Naive B cell (primary cell): Measurements from ENCODE around the gene TMEM186. TPM values are rescaled to one million over a fixed set of nuclear protein-coding genes. Genes with fewer than 3 reads are reported as not detected.

Experiments
- ATAC-seq, 2 donors: fragments of 150-1000 bp; cut with Tn5 transposase; 2 replicates each; pipeline ENCODE4 v1.10.0; 2021; ENCODE audit warnings: low read depth in 2 of 2, mild to moderate bottlenecking in 2 of 2, moderate library complexity in 2 of 2
- DNase-seq: peaks from one replicate; pipeline ENCODE4 v3.0.0; 2022
- H3K27ac Mint-ChIP-seq, 6 donors: one replicate each; pipeline ENCODE4 v1.8.0; 2020 to 2022; ENCODE audit warnings: mild to moderate bottlenecking in 6 of 6, mixed read lengths in 6 of 6, moderate library complexity in 5 of 6, inconsistent platforms in 2 of 6
- H3K27me3 Mint-ChIP-seq, 3 donors: one replicate each; pipeline ENCODE4 v1.8.0; 2021 to 2022; ENCODE audit warnings: mixed read lengths in 3 of 3, mild to moderate bottlenecking in 1 of 3
- H3K36me3 Mint-ChIP-seq, 2 donors: one replicate each; pipeline ENCODE4 v1.8.0; 2020 to 2022; ENCODE audit warnings: mixed read lengths in 2 of 2, inconsistent platforms in 1 of 2, mild to moderate bottlenecking in 1 of 2
- H3K4me1 Mint-ChIP-seq, 3 donors: one replicate each; pipeline ENCODE4 v1.8.0; 2020 to 2022; ENCODE audit warnings: mixed read lengths in 3 of 3, inconsistent platforms in 1 of 3, mild to moderate bottlenecking in 1 of 3, moderate library complexity in 1 of 3
- H3K4me3 Mint-ChIP-seq, 8 donors: one replicate each; pipeline ENCODE4 v1.8.0; 2020 to 2022; ENCODE audit warnings: mild to moderate bottlenecking in 8 of 8, mixed read lengths in 8 of 8, moderate library complexity in 8 of 8, inconsistent platforms in 2 of 8
- H3K9me3 Mint-ChIP-seq, 7 donors: one replicate each; pipeline ENCODE4 v1.8.0; 2020 to 2022; ENCODE audit warnings: mixed read lengths in 7 of 7, mild to moderate bottlenecking in 5 of 7, inconsistent platforms in 2 of 7, moderate library complexity in 1 of 7
- polyA plus RNA-seq, 6 donors: library from polyadenylated mRNA; unstranded; fragments of 300-500 nt; fragmentation: Illumina TruSeq; gene quantifications; one replicate each; pipeline ENCODE4 v1.2.3, GENCODE V29; 2021; ENCODE audit warnings: low read depth in 6 of 6

TMEM186 gene
- polyA plus RNA-seq, 6 donors from 2014 or later = 10.3 to 18.9 (median 17.1) TPM

- H3K4me1 Mint-ChIP-seq = peaks cover 6 to 12% (median 12%) of the 10 kb centered on the region in 3 donors
- no peak overlapping the region for H3K4me3 Mint-ChIP-seq
- no peaks in the 10 kb centered on the region for H3K27me3 Mint-ChIP-seq
- DNase-seq (no peak), ATAC-seq (no peak)
- no peaks in the 10 kb centered on the region for H3K9me3 Mint-ChIP-seq
- H3K27ac Mint-ChIP-seq = peak overlapping the region in 2 of 6 donors; percentile 7 to 23
- peaks cover 0 to 14% of the 10 kb centered on the region in 2 donors for H3K36me3 Mint-ChIP-seq
Observed at GRCh38 chr16:8826278-8826879, 28.9 kb upstream of the TMEM186 start.

GRCh38 chr16:8822403-8822802, 25.0 kb upstream of the TMEM186 start:
- Mint-ChIP-seq H3K4me3 (no peak overlapping the region), H3K27ac (peak overlapping the region in 2 of 6 donors; percentile 5 to 61), H3K36me3 (peaks cover 0 to 9% of the 10 kb centered on the region in 2 donors), H3K9me3 (no peaks in the 10 kb centered on the region), H3K27me3 (no peaks in the 10 kb centered on the region), H3K4me1 (peaks cover 18 to 30% (median 21%) of the 10 kb centered on the region in 3 donors)
- ATAC-seq (no peak), DNase-seq (no peak)

- no peak for ATAC-seq
Observed at GRCh38 chr16:8819411-8820034, 22.1 kb upstream of the TMEM186 start.

GRCh38 chr16:8818504-8819270, 21.2 kb upstream of the TMEM186 start:
- Mint-ChIP-seq H3K4me3 (peak overlapping the region in 2 of 8 donors; percentile 65 to 74), H3K27ac (peak overlapping the region in 5 of 6 donors; percentile 13 to 89 (median 52)), H3K36me3 (peaks cover 8 to 22% of the 10 kb centered on the region in 2 donors), H3K4me1 (peaks cover 18 to 30% (median 21%) of the 10 kb centered on the region in 3 donors), H3K27me3 (no peaks in the 10 kb centered on the region), H3K9me3 (no peaks in the 10 kb centered on the region)
- DNase-seq (no peak), ATAC-seq (peak; percentile 43 to 64)

More at GRCh38 chr16:8819411-8820034, 22.1 kb upstream of the TMEM186 start:
- H3K27me3 Mint-ChIP-seq = no peaks in the 10 kb centered on the region
- no peak overlapping the region for H3K4me3 Mint-ChIP-seq
- DNase-seq = no peak
- H3K4me1 Mint-ChIP-seq = peaks cover 18 to 30% (median 21%) of the 10 kb centered on the region in 3 donors
- H3K9me3 Mint-ChIP-seq = no peaks in the 10 kb centered on the region
- peaks cover 8 to 19% of the 10 kb centered on the region in 2 donors for H3K36me3 Mint-ChIP-seq
- H3K27ac Mint-ChIP-seq = peak overlapping the region in 2 of 6 donors; percentile 23 to 89

- H3K36me3 Mint-ChIP-seq = peaks cover 8 to 22% of the 10 kb centered on the region in 2 donors
- no peak overlapping the region for H3K4me3 Mint-ChIP-seq
- no peak for DNase-seq
- H3K9me3 Mint-ChIP-seq = no peaks in the 10 kb centered on the region
- ATAC-seq = no peak
- no peaks in the 10 kb centered on the region for H3K27me3 Mint-ChIP-seq
- peaks cover 15 to 22% (median 17%) of the 10 kb centered on the region in 3 donors for H3K4me1 Mint-ChIP-seq
- H3K27ac Mint-ChIP-seq = peak overlapping the region in 1 of 6 donors; percentile 35
Observed at GRCh38 chr16:8816967-8817655, 19.7 kb upstream of the TMEM186 start.

GRCh38 chr16:8814095-8814806, 16.8 kb upstream of the TMEM186 start:
- no peak for ATAC-seq
- Mint-ChIP-seq H3K4me1 (peaks cover 4 to 11% (median 9%) of the 10 kb centered on the region in 3 donors), H3K27ac (peak overlapping the region in 1 of 6 donors; percentile 47), H3K27me3 (no peaks in the 10 kb centered on the region), H3K4me3 (peak overlapping the region in 1 of 8 donors; percentile 30), H3K36me3 (peaks cover 13 to 16% of the 10 kb centered on the region in 2 donors), H3K9me3 (no peaks in the 10 kb centered on the region)
- DNase-seq = no peak

- no peak overlapping the region for H3K4me3 Mint-ChIP-seq
- no peaks in the 10 kb centered on the region for H3K4me1 Mint-ChIP-seq
- no peaks in the 10 kb centered on the region for H3K27me3 Mint-ChIP-seq
- ATAC-seq = no peak
- no peak for DNase-seq
- H3K36me3 Mint-ChIP-seq = peaks cover 12 to 23% of the 10 kb centered on the region in 2 donors
- H3K9me3 Mint-ChIP-seq = no peaks in the 10 kb centered on the region
- no peak overlapping the region for H3K27ac Mint-ChIP-seq
Observed at GRCh38 chr16:8812162-8812843, 14.9 kb upstream of the TMEM186 start.

GRCh38 chr16:8808613-8809353, 11.3 kb upstream of the TMEM186 start:
- ATAC-seq = no peak
- DNase-seq = no peak
- no peaks in the 10 kb centered on the region for H3K4me1 Mint-ChIP-seq
- no peaks in the 10 kb centered on the region for H3K9me3 Mint-ChIP-seq
- peak overlapping the region in 1 of 6 donors; percentile 13 for H3K27ac Mint-ChIP-seq
- H3K4me3 Mint-ChIP-seq = no peak overlapping the region
- no peaks in the 10 kb centered on the region for H3K27me3 Mint-ChIP-seq
- H3K36me3 Mint-ChIP-seq = peaks cover 8 to 16% of the 10 kb centered on the region in 2 donors

- Mint-ChIP-seq H3K27me3 (no peaks in the 10 kb centered on the region), H3K4me3 (no peak overlapping the region), H3K27ac (peak overlapping the region in 2 of 6 donors; percentile 32 to 78), H3K4me1 (peaks cover 0 to 4% (median 3%) of the 10 kb centered on the region in 3 donors), H3K36me3 (peaks cover 8 to 20% of the 10 kb centered on the region in 2 donors), H3K9me3 (no peaks in the 10 kb centered on the region)
- DNase-seq (no peak), ATAC-seq (no peak)
Observed at GRCh38 chr16:8808009-8808408, 10.6 kb upstream of the TMEM186 start.

- no peak overlapping the region for H3K27ac Mint-ChIP-seq
Observed at GRCh38 chr16:8807189-8807588, 9.8 kb upstream of the TMEM186 start.

GRCh38 chr16:8806272-8806983, 9.0 kb upstream of the TMEM186 start:
- Mint-ChIP-seq H3K4me1 (peaks cover 2 to 6% (median 5%) of the 10 kb centered on the region in 3 donors), H3K36me3 (peaks cover 8 to 21% of the 10 kb centered on the region in 2 donors), H3K4me3 (no peak overlapping the region), H3K27ac (no peak overlapping the region), H3K9me3 (no peaks in the 10 kb centered on the region), H3K27me3 (no peaks in the 10 kb centered on the region)
- DNase-seq (no peak), ATAC-seq (no peak)

More at GRCh38 chr16:8807189-8807588, 9.8 kb upstream of the TMEM186 start:
- H3K4me3 Mint-ChIP-seq = no peak overlapping the region
- H3K9me3 Mint-ChIP-seq = no peaks in the 10 kb centered on the region
- H3K27me3 Mint-ChIP-seq = no peaks in the 10 kb centered on the region
- peaks cover 2 to 6% (median 5%) of the 10 kb centered on the region in 3 donors for H3K4me1 Mint-ChIP-seq
- ATAC-seq = no peak
- no peak for DNase-seq
- peaks cover 8 to 24% of the 10 kb centered on the region in 2 donors for H3K36me3 Mint-ChIP-seq
